AG09309 (cell line): ENCODE data around the gene CACNG6.

Source experiments
- DNase-seq: peaks from one replicate; pipeline ENCODE4 v3.0.0-alpha.2; 2010; ENCODE audit warnings: low read depth
- H3K4me3 ChIP-seq: 2 replicates; pipeline ENCODE4 v1.5.1; 2011; ENCODE audit warnings: mild to moderate bottlenecking, low read depth, low read length, moderate library complexity; ENCODE audit not compliant: control insufficient read depth
- CTCF ChIP-seq: IDR thresholded peaks from 2 replicates; pipeline ENCODE4 v1.5.1; 2011; ENCODE audit warnings: mild to moderate bottlenecking, low read depth, low read length, inconsistent platforms; ENCODE audit not compliant: insufficient read depth, control insufficient read depth; ENCODE audit errors: missing control alignments

CACNG6 gene

GRCh38 chr19:53988981-53989380 lies 2.5 kb upstream of the CACNG6 start:
- no peak overlapping the region for H3K4me3 ChIP-seq
- DNase-seq = no peak
- TF ChIP-seq CTCF = no peak

GRCh38 chr19:53989600-53990533 lies 1.6 kb upstream of the CACNG6 start:
- H3K4me3 ChIP-seq = no peak overlapping the region
- no peak for TF ChIP-seq CTCF
- no peak for DNase-seq

- no peak overlapping the region for H3K4me3 ChIP-seq
- no peak for TF ChIP-seq CTCF
- DNase-seq = no peak
These were observed 774 bp downstream of the CACNG6 start for GRCh38 chr19:53992211-53992610.

- TF ChIP-seq CTCF = no peak
- DNase-seq = no peak
- H3K4me3 ChIP-seq = no peak overlapping the region
These were observed 1.4 kb downstream of the CACNG6 start for GRCh38 chr19:53992815-53993214.

- DNase-seq = no peak
- TF ChIP-seq CTCF = no peak
- no peak overlapping the region for H3K4me3 ChIP-seq
These were observed 2.0 kb downstream of the CACNG6 start for GRCh38 chr19:53993448-53993847.

GRCh38 chr19:53994811-53995210 lies 3.4 kb downstream of the CACNG6 start:
- H3K4me3 ChIP-seq = no peak overlapping the region
- no peak for DNase-seq
- TF ChIP-seq CTCF = no peak
